ENCODE results near the gene USP14.

The USP14 gene

GRCh38 chr18:160831-161570 is 2.6 kb downstream of the USP14 start:
- DNase-seq: no peak

- no peak for DNase-seq
These were observed 14.0 kb downstream of the USP14 start for GRCh38 chr18:172361-172760.

GRCh38 chr18:179499-179898 is 21.1 kb downstream of the USP14 start:
- no peak for DNase-seq

GRCh38 chr18:181711-182110 is 23.4 kb downstream of the USP14 start:
- DNase-seq: no peak

GRCh38 chr18:183769-184168 is 25.4 kb downstream of the USP14 start:
- no peak for DNase-seq

- DNase-seq: no peak
These were observed 30.9 kb downstream of the USP14 start for GRCh38 chr18:189254-189653.

- no peak for DNase-seq
These were observed 33.4 kb downstream of the USP14 start for GRCh38 chr18:191725-192124.

GRCh38 chr18:192801-193200 is 34.4 kb downstream of the USP14 start:
- no peak for DNase-seq

GRCh38 chr18:195651-196050 is 37.3 kb downstream of the USP14 start:
- DNase-seq: no peak

GRCh38 chr18:199214-199613 is 40.9 kb downstream of the USP14 start:
- no peak for DNase-seq

GRCh38 chr18:199768-200167 is 41.4 kb downstream of the USP14 start:
- DNase-seq: no peak

GRCh38 chr18:210075-210474 is 51.7 kb downstream of the USP14 start:
- no peak for DNase-seq

GRCh38 chr18:210733-211132 is 52.4 kb downstream of the USP14 start:
- no peak for DNase-seq

- no peak for DNase-seq
These were observed 53.2 kb downstream of the USP14 start for GRCh38 chr18:211582-211981.

GRCh38 chr18:212780-213179 is 54.4 kb downstream of the USP14 start:
- no peak for DNase-seq

GRCh38 chr18:213505-213904 is 55.1 kb downstream of the USP14 start:
- DNase-seq: no peak

GRCh38 chr18:213966-214365 is 55.6 kb downstream of the USP14 start:
- DNase-seq: no peak

- DNase-seq: no peak
These were observed 57.2 kb downstream of the USP14 start for GRCh38 chr18:215448-216010.

GRCh38 chr18:217532-218336 is 59.4 kb downstream of the USP14 start:
- DNase-seq: no peak

- no peak for DNase-seq
These were observed 62.4 kb downstream of the USP14 start for GRCh38 chr18:220708-221107.

GRCh38 chr18:225745-226144 is 67.4 kb downstream of the USP14 start:
- DNase-seq: no peak

GRCh38 chr18:227374-227773 is 69.0 kb downstream of the USP14 start:
- DNase-seq: no peak

- DNase-seq: no peak
These were observed 69.5 kb downstream of the USP14 start for GRCh38 chr18:227902-228301.

GRCh38 chr18:228586-228985 is 70.2 kb downstream of the USP14 start:
- no peak for DNase-seq

Data from activated CD4-positive, alpha-beta T cell treated with anti-CD3 and anti-CD28 coated beads, Interleukin-10, Interleukin-2, amounts not matched to agents 100 ng/mL and 50 ng/mL, durations not matched to agents 16 hours and 8 hours (primary cell).